B cell (primary cell): Measurements from ENCODE around the gene OR10H2. TPM values are rescaled to one million over a fixed set of nuclear protein-coding genes. Genes with fewer than 3 reads are reported as not detected.

ENCODE experiments used
- ATAC-seq: fragments of 200-7000 bp; cut with Tn5 transposase; one replicate; pipeline ENCODE4 v1.10.0; 2021; ENCODE audit warnings: low read depth, mild to moderate bottlenecking, moderate number of reproducible peaks, moderate library complexity
- CTCF ChIA-PET: fragments of 350-600 bp; sonication (Branson Sonifier 250); formaldehyde crosslinking; loops from one replicate; lab custom pipeline; 2021; ENCODE audit warnings: antibody characterized with exemption, inconsistent platforms; lab: Charles Lee
- POLR2A ChIA-PET: fragments of 350-600 bp; sonication (Branson Sonifier 250); formaldehyde crosslinking; loops from one replicate; lab custom pipeline; 2021; ENCODE audit warnings: antibody characterized with exemption; lab: Charles Lee
- DNase-seq: peaks from one replicate; pipeline ENCODE4 v3.0.0; 2013
- H2AFZ ChIP-seq: 2 replicates; pipeline ENCODE4 v1.6.1; 2012; ENCODE audit warnings: mild to moderate bottlenecking, low read depth, low read length; ENCODE audit not compliant: insufficient read depth, poor library complexity, severe bottlenecking
- H3K27ac ChIP-seq, 2 donors: 1 replicate in 1 of 2; 2 replicates in 1 of 2; pipeline ENCODE4 v1.5.1; 2012 to 2013; ENCODE audit warnings: low read length in 2 of 2, mild to moderate bottlenecking in 2 of 2, moderate library complexity in 1 of 2
- H3K27me3 ChIP-seq, 4 experiments: fragments of 200-600 bp in 1 of 4; sonication (generic) in 1 of 4; replicated peaks in 1 of 4; 1 replicate in 2 of 4; 2 replicates in 2 of 4; pipeline versions ENCODE4 v1.6.1 to v1.7.0; 2013 to 2016; ENCODE audit warnings: low read length in 3 of 4, mild to moderate bottlenecking in 2 of 4, mixed read lengths in 1 of 4, moderate library complexity in 1 of 4; ENCODE audit not compliant: insufficient read depth in 4 of 4, control insufficient read depth in 3 of 4; ENCODE audit errors: control extremely low read depth in 1 of 4
- H3K36me3 ChIP-seq, 2 experiments: replicated peaks in 1 of 2; 1 replicate in 1 of 2; 2 replicates in 1 of 2; pipeline versions ENCODE4 v1.6.1 to v1.7.1; 2013; ENCODE audit warnings: low read length in 1 of 2; ENCODE audit not compliant: insufficient read depth in 2 of 2, control insufficient read depth in 1 of 2; ENCODE audit errors: control extremely low read depth in 1 of 2, extremely low read depth in 1 of 2
- H3K4me1 ChIP-seq, 2 donors: fragments of 200-600 bp in 1 of 2; sonication (generic) in 1 of 2; 1 replicate in 1 of 2; 2 replicates in 1 of 2; pipeline versions ENCODE4 v1.5.1 to v1.6.1; 2013 to 2017; ENCODE audit warnings: low read length in 2 of 2; ENCODE audit not compliant: control insufficient read depth in 2 of 2, insufficient read depth in 2 of 2
- H3K4me2 ChIP-seq: replicated peaks from 2 replicates; pipeline ENCODE3; 2012; ENCODE audit warnings: mild to moderate bottlenecking, low read depth, low read length; ENCODE audit not compliant: poor library complexity, severe bottlenecking
- H3K4me3 ChIP-seq, 5 experiments: fragments of 200-600 bp in 1 of 5; sonication (generic) in 1 of 5; 1 replicate in 3 of 5; 2 replicates in 2 of 5; pipeline versions ENCODE4 v1.5.1 to v1.7.0; 2011 to 2016; ENCODE audit warnings: low read length in 4 of 5, mild to moderate bottlenecking in 4 of 5, low read depth in 2 of 5, control low read depth in 1 of 5, moderate library complexity in 1 of 5; ENCODE audit not compliant: insufficient read depth in 1 of 5; ENCODE audit errors: control extremely low read depth in 1 of 5, extremely low read depth in 1 of 5
- H3K79me2 ChIP-seq: fragments of 200-600 bp; sonication (generic); one replicate; pipeline ENCODE4 v1.6.0; 2016; ENCODE audit warnings: low read length; ENCODE audit not compliant: control insufficient read depth, insufficient read depth
- H3K9ac ChIP-seq: fragments of 200-600 bp; sonication (generic); 2 replicates; pipeline ENCODE4 v1.6.1; 2017; ENCODE audit warnings: mild to moderate bottlenecking, low read length, moderate library complexity
- H3K9me3 ChIP-seq, 3 donors: one replicate each; pipeline versions ENCODE4 v1.6.1 to v1.7.1; 2013; ENCODE audit warnings: low read length in 2 of 3; ENCODE audit not compliant: control insufficient read depth in 2 of 3, insufficient read depth in 1 of 3; ENCODE audit errors: control extremely low read depth in 1 of 3
- H4K20me1 ChIP-seq: 2 replicates; pipeline ENCODE4 v1.6.0; 2012; ENCODE audit warnings: mild to moderate bottlenecking, low read length; ENCODE audit not compliant: insufficient read depth, control insufficient read depth, poor library complexity, severe bottlenecking
- H3K27ac Mint-ChIP-seq: one replicate; pipeline ENCODE4 v1.8.0; 2021; ENCODE audit warnings: mixed read lengths
- H3K27me3 Mint-ChIP-seq: one replicate; pipeline ENCODE4 v1.8.0; 2021; ENCODE audit warnings: mixed read lengths
- H3K4me1 Mint-ChIP-seq: one replicate; pipeline ENCODE4 v1.8.0; 2021; ENCODE audit warnings: mixed read lengths
- H3K4me3 Mint-ChIP-seq: one replicate; pipeline ENCODE4 v1.8.0; 2021; ENCODE audit warnings: mixed read lengths
- H3K9me3 Mint-ChIP-seq: one replicate; pipeline ENCODE4 v1.8.0; 2022; ENCODE audit warnings: mixed read lengths; ENCODE audit not compliant: insufficient read depth
- CTCF ChIP-seq: fragments of 200-600 bp; IDR thresholded peaks from one replicate; pipeline ENCODE4 v1.8.0; 2022; ENCODE audit warnings: antibody characterized with exemption, mild to moderate bottlenecking
- EZH2 ChIP-seq: IDR thresholded peaks from 2 replicates; pipeline ENCODE4 v1.6.1; 2012; ENCODE audit warnings: borderline replicate concordance, low read depth, mild to moderate bottlenecking, moderate library complexity, low read length; ENCODE audit not compliant: insufficient read depth, poor library complexity, severe bottlenecking
- WGBS: methylation state at CpG from one replicate; pipeline ENCODE4 v1.1.5; 2013; ENCODE audit warnings: missing lambda C conversion rate; ENCODE audit not compliant: insufficient coverage; 5-methylcytosine and 5-hydroxymethylcytosine counted together
- intact Hi-C: fragments of 100-400 bp; cut with micrococcal nuclease; formaldehyde crosslinking; loops from one replicate; pipeline ENCODE4 v1.10.0; 2022
- polyA plus RNA-seq: library from polyadenylated mRNA; depleted of rRNA; stranded (reverse); fragments of >200 nt; gene quantifications from 2 replicates; pipeline ENCODE4 v1.2.3, GENCODE V29; 2012
- total RNA-seq, 2 donors: library from RNA; stranded (reverse); fragments of 120-200 nt in 1 of 2; gene quantifications; 1 replicate in 1 of 2; 2 replicates in 1 of 2; pipeline versions ENCODE4 v1.2.3 to v1.2.4, GENCODE V29; 2013 to 2022

OR10H2 gene
- total and polyA plus RNA-seq, 2 donors (not counting 1 experiment from before 2014, with no cell fraction given): not detected

GRCh38 chr19:15684828-15685227 is 43.0 kb upstream of the OR10H2 start:
- CTCF ChIA-PET: no interaction called here
- Histone ChIP-seq H3K36me3 (no peaks in the 10 kb centered on the region), H3K27me3 (peaks cover 0 to 32% (median 4%) of the 10 kb centered on the region in 4 experiments), H3K79me2 (no peaks in the 10 kb centered on the region), H3K4me3 (no peak overlapping the region), H3K27ac (no peak overlapping the region), H2AFZ (no peak overlapping the region), H3K4me2 (no peak overlapping the region), H4K20me1 (no peaks in the 10 kb centered on the region), H3K9me3 (peaks cover 0 to 3% (median 0%) of the 10 kb centered on the region in 3 donors), H3K4me1 (no peaks in the 10 kb centered on the region), H3K9ac (no peak overlapping the region)
- Mint-ChIP-seq H3K27me3 (peaks cover 62% of the 10 kb centered on the region), H3K9me3 (peaks cover 10% of the 10 kb centered on the region), H3K4me1 (no peaks in the 10 kb centered on the region), H3K4me3 (no peak overlapping the region), H3K27ac (no peak overlapping the region)
- 23% methylated on average over 9 of the region's 9 CpGs for WGBS
- intact Hi-C loops: no loop called here
- POLR2A ChIA-PET: no interaction called here
- DNase-seq: no peak
- TF ChIP-seq EZH2 (no peak), CTCF (no peak)
- ATAC-seq: no peak

GRCh38 chr19:15696654-15697194 is 31.1 kb upstream of the OR10H2 start:
- Histone ChIP-seq H3K36me3 (no peaks in the 10 kb centered on the region), H2AFZ (no peak overlapping the region), H3K4me3 (no peak overlapping the region), H3K4me1 (no peaks in the 10 kb centered on the region), H3K9ac (no peak overlapping the region), H3K27me3 (peaks cover 0 to 11% (median 3%) of the 10 kb centered on the region in 4 experiments), H3K9me3 (peaks cover 0 to 14% (median 0%) of the 10 kb centered on the region in 3 donors), H3K27ac (no peak overlapping the region), H3K4me2 (no peak overlapping the region), H4K20me1 (no peaks in the 10 kb centered on the region), H3K79me2 (no peaks in the 10 kb centered on the region)
- Mint-ChIP-seq H3K4me3 (no peak overlapping the region), H3K4me1 (no peaks in the 10 kb centered on the region), H3K27ac (no peak overlapping the region), H3K9me3 (no peaks in the 10 kb centered on the region), H3K27me3 (peaks cover 35% of the 10 kb centered on the region)
- POLR2A ChIA-PET: no interaction called here
- CTCF ChIA-PET: no interaction called here
- TF ChIP-seq CTCF (no peak), EZH2 (no peak)
- intact Hi-C loops: no loop called here
- no peak for DNase-seq
- no peak for ATAC-seq
- 71% methylated on average over 19 of the region's 19 CpGs for WGBS
